Measurements from ENCODE around the gene PGGT1B.

GRCh38 chr5:115260248-115260647 lies 2.4 kb downstream of the PGGT1B start:
- no peak for TF ChIP-seq EZH2 (IDR thresholded peaks at IDR 0.05; ENCODE audit: borderline replicate concordance, low read length)
- TF ChIP-seq, protein P1, sequence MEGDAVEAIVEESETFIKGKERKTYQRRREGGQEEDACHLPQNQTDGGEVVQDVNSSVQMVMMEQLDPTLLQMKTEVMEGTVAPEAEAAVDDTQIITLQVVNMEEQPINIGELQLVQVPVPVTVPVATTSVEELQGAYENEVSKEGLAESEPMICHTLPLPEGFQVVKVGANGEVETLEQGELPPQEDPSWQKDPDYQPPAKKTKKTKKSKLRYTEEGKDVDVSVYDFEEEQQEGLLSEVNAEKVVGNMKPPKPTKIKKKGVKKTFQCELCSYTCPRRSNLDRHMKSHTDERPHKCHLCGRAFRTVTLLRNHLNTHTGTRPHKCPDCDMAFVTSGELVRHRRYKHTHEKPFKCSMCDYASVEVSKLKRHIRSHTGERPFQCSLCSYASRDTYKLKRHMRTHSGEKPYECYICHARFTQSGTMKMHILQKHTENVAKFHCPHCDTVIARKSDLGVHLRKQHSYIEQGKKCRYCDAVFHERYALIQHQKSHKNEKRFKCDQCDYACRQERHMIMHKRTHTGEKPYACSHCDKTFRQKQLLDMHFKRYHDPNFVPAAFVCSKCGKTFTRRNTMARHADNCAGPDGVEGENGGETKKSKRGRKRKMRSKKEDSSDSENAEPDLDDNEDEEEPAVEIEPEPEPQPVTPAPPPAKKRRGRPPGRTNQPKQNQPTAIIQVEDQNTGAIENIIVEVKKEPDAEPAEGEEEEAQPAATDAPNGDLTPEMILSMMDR (IDR thresholded peaks at IDR 0.05; ENCODE audit: low read length), result no peak

All from OCI-LY1 (cell line).